ENCODE measurements around the gene IFITM10.

DNA sequence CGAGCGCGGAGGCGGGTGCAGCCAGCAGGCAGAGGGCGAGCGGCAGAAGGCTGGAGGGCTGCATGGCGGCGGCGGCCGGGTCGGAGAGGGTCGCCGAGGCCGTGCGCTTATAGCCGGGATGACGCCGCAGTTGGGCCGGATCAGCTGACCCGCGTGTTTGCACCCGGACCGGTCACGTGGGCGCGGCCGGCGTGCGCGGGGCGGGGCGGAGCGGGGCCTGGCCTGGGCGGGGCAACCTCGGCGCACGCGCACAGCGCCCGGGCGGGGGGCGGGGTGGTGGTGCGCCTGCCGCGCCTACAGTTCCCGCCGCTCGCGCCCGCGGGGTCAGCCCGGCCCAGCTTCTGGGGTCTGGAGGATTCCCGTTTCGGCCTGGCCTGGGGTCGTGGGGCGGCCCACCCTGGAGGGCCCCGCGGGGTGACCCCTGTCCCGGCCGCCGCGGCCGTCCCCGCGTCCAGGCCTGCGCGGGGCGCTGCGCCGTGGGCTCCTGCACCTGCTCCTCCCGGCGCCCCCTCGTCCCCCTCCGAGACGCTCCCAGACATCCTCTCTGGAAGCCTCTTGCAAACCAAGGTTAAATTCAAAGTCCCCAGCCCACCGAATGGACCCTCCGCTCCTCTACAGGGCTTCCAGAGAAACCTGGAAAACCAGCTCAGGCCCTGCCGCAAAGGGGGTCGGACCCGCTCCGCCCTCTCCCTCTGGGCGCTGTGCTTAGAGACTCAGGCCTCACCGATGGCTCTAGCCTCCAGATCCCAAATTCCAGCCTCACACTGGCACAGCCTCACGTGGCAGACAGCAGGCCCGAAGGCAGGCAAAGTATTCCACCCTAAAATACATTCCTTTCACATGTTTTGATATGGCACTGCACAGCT, 13.6 kb upstream of the IFITM10 start, which contains the start of gene CTSD:
- TF ChIP-seq, protein P1, sequence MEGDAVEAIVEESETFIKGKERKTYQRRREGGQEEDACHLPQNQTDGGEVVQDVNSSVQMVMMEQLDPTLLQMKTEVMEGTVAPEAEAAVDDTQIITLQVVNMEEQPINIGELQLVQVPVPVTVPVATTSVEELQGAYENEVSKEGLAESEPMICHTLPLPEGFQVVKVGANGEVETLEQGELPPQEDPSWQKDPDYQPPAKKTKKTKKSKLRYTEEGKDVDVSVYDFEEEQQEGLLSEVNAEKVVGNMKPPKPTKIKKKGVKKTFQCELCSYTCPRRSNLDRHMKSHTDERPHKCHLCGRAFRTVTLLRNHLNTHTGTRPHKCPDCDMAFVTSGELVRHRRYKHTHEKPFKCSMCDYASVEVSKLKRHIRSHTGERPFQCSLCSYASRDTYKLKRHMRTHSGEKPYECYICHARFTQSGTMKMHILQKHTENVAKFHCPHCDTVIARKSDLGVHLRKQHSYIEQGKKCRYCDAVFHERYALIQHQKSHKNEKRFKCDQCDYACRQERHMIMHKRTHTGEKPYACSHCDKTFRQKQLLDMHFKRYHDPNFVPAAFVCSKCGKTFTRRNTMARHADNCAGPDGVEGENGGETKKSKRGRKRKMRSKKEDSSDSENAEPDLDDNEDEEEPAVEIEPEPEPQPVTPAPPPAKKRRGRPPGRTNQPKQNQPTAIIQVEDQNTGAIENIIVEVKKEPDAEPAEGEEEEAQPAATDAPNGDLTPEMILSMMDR (IDR thresholded peaks at IDR 0.05; ENCODE audit: insufficient read depth, low read length, poor library complexity, severe bottlenecking), result peak; percentile 35
- no peak for TF ChIP-seq EZH2phosphoT487 (conservative IDR thresholded peaks at IDR 0.05; ENCODE audit: low read length)
